GM12875 (cell line): ENCODE results near the gene CDH4.

Experiments
- H3K4me3 ChIP-seq: one replicate; pipeline ENCODE4 v1.5.1; 2011; ENCODE audit warnings: low read depth, low read length, control low read depth
- TF ChIP-seq, protein P1 (sequence below): IDR thresholded peaks from 2 replicates; pipeline ENCODE4 v1.5.1; 2011; ENCODE audit warnings: low read depth, mild to moderate bottlenecking, control low read depth, inconsistent platforms, low read length, moderate library complexity, borderline replicate concordance; ENCODE audit not compliant: insufficient read depth

Gene CDH4

DNA sequence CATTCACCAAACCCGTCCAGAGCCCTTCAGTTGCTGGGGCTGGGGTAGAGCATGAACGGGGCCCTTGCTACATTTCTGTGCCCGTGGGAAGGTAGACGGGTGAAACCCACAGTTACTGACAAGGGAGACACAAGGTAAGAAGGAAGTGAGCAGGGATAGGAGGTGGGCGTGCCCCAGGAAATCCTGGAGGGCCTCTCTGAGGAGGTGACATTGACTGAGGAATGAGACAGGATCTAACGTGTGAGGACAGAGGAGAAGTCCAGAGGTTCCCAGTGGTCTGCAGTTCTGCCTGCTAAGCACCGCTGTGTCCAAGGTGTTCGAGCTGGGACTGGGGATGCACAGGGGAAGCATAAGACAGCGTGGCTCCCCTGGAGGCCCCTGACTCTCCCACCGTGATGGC, 378.8 kb downstream of the CDH4 start:
- H3K4me3 ChIP-seq: no peak overlapping the region
- TF ChIP-seq, protein P1, sequence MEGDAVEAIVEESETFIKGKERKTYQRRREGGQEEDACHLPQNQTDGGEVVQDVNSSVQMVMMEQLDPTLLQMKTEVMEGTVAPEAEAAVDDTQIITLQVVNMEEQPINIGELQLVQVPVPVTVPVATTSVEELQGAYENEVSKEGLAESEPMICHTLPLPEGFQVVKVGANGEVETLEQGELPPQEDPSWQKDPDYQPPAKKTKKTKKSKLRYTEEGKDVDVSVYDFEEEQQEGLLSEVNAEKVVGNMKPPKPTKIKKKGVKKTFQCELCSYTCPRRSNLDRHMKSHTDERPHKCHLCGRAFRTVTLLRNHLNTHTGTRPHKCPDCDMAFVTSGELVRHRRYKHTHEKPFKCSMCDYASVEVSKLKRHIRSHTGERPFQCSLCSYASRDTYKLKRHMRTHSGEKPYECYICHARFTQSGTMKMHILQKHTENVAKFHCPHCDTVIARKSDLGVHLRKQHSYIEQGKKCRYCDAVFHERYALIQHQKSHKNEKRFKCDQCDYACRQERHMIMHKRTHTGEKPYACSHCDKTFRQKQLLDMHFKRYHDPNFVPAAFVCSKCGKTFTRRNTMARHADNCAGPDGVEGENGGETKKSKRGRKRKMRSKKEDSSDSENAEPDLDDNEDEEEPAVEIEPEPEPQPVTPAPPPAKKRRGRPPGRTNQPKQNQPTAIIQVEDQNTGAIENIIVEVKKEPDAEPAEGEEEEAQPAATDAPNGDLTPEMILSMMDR: no peak

DNA sequence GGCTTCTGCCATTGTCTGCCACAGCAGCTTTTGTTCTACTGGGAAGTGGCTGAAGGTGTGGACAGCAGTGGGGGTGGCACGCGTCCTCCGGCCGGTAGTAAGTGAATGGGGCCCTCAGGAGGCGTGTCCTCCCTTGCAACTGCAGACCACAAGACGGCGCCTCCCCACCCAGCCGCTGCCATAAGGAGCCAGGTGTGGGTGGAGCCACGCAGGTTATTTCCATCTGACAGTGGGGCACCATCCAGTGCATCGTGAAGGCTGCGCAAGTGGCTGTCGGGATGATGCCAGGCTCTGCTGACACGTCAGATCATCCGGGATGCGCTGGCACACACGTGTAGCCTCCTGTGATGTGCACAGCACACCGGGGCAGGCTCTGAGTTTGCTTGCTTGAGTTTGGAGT, 379.7 kb downstream of the CDH4 start:
- TF ChIP-seq, protein P1: no peak
- no peak overlapping the region for H3K4me3 ChIP-seq

DNA sequence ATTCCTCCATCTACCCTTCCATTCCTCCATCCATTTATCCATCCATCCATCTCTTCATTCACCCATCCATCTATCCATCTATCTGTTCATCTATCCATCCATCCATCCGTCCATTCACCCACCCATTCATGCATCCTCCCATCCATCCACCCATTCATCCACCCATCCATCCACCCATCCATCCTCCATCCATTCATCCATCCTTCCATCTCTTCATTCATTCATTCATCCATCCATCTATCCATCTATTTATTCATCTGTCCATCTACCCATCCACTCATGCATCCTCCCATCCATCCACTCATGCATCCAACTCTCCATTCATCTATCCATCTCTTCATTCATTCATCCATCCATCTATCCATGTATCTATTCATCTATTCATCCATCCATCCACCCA, 380.9 kb downstream of the CDH4 start:
- TF ChIP-seq, protein P1: no peak
- no peak overlapping the region for H3K4me3 ChIP-seq

DNA sequence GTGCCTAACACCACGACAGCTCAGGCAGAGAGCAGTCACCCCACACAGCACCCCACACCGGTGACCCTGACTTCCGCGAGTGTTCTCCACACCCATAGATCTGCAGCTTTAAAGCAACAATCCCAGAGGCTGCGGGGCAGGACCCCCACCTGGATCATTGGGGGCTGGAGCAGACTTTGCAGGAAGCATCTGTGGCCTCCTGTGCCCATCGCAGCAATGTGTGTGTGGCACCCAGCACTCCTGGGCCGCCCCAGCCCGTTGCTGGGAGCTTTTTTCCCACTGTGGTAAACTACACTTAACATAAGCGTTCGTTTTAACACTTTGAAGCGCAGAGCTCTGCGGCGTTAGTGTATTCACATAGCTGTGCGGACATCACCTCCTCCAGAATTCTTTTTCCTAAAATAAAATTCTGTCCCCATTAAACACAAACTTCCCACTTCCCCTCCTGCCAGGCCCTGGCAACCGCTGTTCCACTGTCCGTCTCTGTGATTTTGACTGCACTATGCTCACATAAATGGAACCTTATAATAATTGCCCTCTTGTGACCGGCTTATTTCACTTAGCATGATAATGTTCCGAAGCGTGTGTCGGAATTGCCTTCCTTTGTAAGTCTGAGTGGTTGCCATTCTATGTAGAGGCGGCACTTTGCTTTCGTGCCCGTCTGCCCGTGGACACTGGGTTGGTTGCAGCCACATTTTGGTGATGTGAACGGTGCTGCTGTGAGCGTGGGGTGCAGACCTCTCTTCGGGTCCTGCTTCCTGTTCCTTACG, 382.5 kb downstream of the CDH4 start:
- H3K4me3 ChIP-seq: no peak overlapping the region
- TF ChIP-seq, protein P1: no peak

DNA sequence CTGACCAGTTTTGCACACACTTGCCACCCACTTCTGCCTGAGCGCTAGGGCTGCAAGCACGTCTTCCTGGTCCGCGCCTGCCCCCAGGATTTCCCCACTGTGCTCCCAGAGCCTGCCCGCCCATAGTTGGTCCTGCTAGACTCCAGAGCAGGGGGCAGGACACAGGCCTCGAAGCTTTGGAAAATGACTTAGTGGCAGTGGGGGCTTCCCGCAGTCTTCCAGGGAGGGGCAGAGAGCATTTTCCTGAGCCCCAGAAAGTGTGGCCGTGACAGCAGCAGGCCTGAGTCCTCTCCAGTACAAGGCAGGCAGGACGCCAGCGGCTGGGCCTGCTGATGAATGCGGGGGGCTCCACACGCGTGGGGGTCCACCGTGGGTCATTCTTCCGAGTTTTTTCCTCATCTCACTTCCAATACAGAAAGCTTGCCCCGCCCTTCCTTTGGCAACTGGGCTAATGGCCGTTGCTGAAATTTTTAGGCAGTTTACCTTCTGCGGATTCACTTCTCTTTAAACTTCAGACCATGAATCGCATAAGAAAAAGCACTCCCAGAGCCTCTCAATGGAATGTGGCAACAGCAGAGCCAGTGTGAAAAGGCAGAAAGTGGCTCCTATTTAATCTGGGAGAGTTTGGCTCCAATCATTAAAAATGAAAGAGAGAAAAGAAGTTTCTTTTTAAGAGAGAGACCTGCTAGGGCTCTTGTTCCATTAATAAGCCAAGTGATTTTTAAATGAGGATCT, 383.8 kb downstream of the CDH4 start:
- TF ChIP-seq, protein P1: no peak
- no peak overlapping the region for H3K4me3 ChIP-seq

DNA sequence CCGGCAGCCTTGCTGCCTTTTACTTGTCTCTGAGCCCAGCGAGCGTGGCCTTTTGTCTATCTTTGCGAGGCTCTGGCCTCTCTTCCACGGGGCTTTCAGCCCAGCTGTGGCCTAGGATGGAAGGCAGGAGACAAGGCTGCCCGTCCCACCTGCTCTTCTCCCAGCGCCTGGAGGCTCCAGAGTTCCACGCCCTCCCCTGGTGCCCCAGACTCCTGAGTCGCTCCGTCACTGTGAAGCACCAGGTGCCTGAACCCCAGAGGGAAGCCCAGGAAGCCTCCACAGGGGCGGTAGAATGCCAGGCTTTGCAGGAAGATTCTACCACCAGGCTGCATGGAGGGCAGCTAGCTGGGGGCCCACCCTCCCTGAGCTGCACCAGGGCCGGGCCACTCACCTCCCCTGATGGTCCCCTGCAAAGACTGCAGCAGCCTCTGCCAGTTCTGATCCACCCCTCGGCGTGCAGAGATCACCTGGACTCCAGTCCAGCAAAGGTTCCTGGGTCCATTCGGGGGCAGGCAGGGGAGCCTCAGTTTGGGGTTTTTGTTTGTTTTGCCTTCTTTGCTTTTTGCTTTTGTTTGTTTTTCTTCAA, 384.6 kb downstream of the CDH4 start:
- TF ChIP-seq, protein P1: no peak
- no peak overlapping the region for H3K4me3 ChIP-seq
